ENCODE data around the gene PDP2. TPM values are rescaled to one million over a fixed set of nuclear protein-coding genes. Genes with fewer than 3 reads are reported as not detected.

Gene PDP2, protein sequence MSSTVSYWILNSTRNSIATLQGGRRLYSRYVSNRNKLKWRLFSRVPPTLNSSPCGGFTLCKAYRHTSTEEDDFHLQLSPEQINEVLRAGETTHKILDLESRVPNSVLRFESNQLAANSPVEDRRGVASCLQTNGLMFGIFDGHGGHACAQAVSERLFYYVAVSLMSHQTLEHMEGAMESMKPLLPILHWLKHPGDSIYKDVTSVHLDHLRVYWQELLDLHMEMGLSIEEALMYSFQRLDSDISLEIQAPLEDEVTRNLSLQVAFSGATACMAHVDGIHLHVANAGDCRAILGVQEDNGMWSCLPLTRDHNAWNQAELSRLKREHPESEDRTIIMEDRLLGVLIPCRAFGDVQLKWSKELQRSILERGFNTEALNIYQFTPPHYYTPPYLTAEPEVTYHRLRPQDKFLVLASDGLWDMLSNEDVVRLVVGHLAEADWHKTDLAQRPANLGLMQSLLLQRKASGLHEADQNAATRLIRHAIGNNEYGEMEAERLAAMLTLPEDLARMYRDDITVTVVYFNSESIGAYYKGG
- total RNA-seq (2013; cell fraction: nucleolus; rRNA removed): 25.6 and 31.0 TPM in 2 replicates
- total RNA-seq (2014; rRNA removed) (6.3 and 6.4 TPM in 2 replicates), total RNA-seq (2014; rRNA removed; fragmentation: Illumina TruSeq; extraction: Trizol) (6.1 and 6.4 TPM in 2 replicates), total RNA-seq (2021) (16.4 and 19.5 TPM in 2 replicates), polyA plus RNA-seq (2011; rRNA removed) (31.1 and 33.0 TPM in 2 replicates), polyA plus RNA-seq (2014; fragmentation: Illumina TruSeq; extraction: Trizol) (11.4 and 19.3 TPM in 2 replicates), polyA plus RNA-seq (2014; fragmentation: Nextera tagmentation; extraction: Ambion mirVana) (1 to 10 TPM; 3.0 to 4.5 TPM), polyA plus RNA-seq (2014; rRNA removed) (8.0 and 12.5 TPM in 2 replicates), polyA plus RNA-seq (2016; fragmentation: Nextera tagmentation; extraction: Ambion mirVana) (1 to 10 TPM; 1.9 to 4.5 TPM), polyA minus RNA-seq (2011; rRNA and poly(A)+ RNA removed) (61.7 and 73.4 TPM in 2 replicates), Bru-seq, nascent RNA (percentile 70 among the genes with signal in this experiment), BruChase-seq, experiment 1, labeled RNA remaining after a 6-hour chase (percentile 69 among the genes with signal in this experiment), BruChase-seq, experiment 2, labeled RNA remaining after a 2-hour chase (percentile 83 among the genes with signal in this experiment)
- polyA plus RNA-seq (2011; ENCODE audit: low read depth): 2.4 TPM
- 21.9 and 22.4 TPM in 2 replicates for polyA plus RNA-seq (2011; cell fraction: cytosol; rRNA removed)
- polyA plus RNA-seq (2011; cell fraction: nucleus; rRNA removed): 14.3 and 17.5 TPM in 2 replicates
- 3.7 and 6.4 TPM in 2 replicates for polyA plus RNA-seq (2012)
- 9.2 and 15.0 TPM in 2 replicates for polyA minus RNA-seq (2011; cell fraction: cytosol; rRNA and poly(A)+ RNA removed)
- polyA minus RNA-seq (2011; cell fraction: nucleus; rRNA and poly(A)+ RNA removed): 8.7 and 23.7 TPM in 2 replicates
- long read RNA-seq, experiment 1, partial matches to known transcripts: 1 of 2 reads
- long read RNA-seq, experiment 1, other reads (novel, unspliced or antisense): 0 of 2 reads
- long read RNA-seq, experiment 2, full-length matches to known transcripts: 14 of 32 reads
- long read RNA-seq, experiment 2, partial matches to known transcripts: 7 of 32 reads
- long read RNA-seq, experiment 2, other reads (novel, unspliced or antisense): 11 of 32 reads

DNA sequence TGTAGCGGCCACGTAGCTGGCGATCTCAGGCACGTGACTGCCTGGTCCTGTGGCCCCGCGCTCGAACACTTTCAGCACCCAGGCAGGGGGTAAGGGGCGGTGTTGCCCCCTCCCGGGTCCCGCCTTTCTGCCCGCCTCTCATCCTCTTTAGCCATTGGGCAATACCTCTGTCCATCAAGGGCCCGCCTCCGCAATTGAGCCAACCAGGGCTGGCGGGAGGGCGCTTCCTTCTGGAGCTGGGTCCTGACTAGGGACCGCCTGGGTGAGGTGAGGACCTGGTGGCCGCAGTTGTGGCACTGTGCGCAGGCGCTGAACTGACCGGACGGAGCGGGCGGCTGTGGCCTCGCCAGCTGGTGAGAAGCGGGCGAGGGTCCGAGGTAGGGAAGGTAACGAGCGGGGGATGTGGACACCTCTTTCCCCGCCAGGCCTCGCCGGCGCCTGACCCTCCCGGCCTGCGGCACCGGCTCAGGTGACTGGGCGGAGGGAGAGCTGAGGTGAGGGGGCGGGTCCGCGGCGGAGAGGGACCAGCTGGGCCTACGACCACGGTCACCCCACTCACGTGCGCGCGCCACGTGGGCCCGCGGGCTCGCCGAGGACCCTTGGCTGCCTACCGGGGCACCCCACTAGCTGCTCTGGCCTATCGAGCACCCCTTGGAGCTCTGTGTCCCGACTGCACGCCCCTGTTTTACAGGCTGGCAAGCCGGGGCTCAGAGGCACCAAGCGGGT lies at the start of gene PDP2:
TSS of gene PDP2 (plus strand) at position 228 of the 726 bp plus-strand sequence. CDS start 3,770 bp downstream, outside the sequence.
- ChIA-PET POLR2A (interaction anchor here (0.9 to 1.5 kb wide), 4 partner anchors 12 to 138 kb away, joined by 3 to 6 read pairs (median 4); partner anchors contain the start of gene NAE1), SMC1A (ENCODE audit: uncharacterized antibody, unreplicated experiment) (interaction anchor here (0.7 to 2.3 kb wide), 6 partner anchors 12 to 277 kb away, joined by 3 to 8 read pairs (median 4); partner anchors contain the start of gene NAE1), RAD21 (ENCODE audit: unreplicated experiment) (interaction anchor here (0.6 to 2.5 kb wide), 10 partner anchors 10 to 286 kb away, joined by 3 to 11 read pairs (median 3); partner anchors contain the start of gene NAE1), CTCF (interaction anchor here (0.6 to 4.1 kb wide), 12 partner anchors 10 to 157 kb away, joined by 3 to 25 read pairs (median 4); partner anchors contain the start of gene NAE1)
- Histone ChIP-seq H3K27ac (ENCODE audit: control insufficient read depth, insufficient read depth) (peak within 1 kb of the TSS; percentile 63), H3K9me3 (replicated peaks; ENCODE audit: control insufficient read depth, insufficient read depth, low read length) (no peaks in the 10 kb centered on the region), H4K20me1 (ENCODE audit: control insufficient read depth, insufficient read depth) (no peaks in the 10 kb centered on the region), H3K27me3 (replicated peaks in 1 of 2; ENCODE audit: control insufficient read depth in 2 of 2, insufficient read depth in 2 of 2, low read length in 1 of 2) (no peaks in the 10 kb centered on the region), H3K36me3 (ENCODE audit: control insufficient read depth in 2 of 2, insufficient read depth in 2 of 2, low read length in 1 of 2) (peaks cover 0 to 4% of the 10 kb centered on the region in 2 experiments; a peak in 3 of 4 replicates), H2AFZ (ENCODE audit: control insufficient read depth, low read depth, low read length) (peak within 1 kb of the TSS; percentile 99), H3K9ac (ENCODE audit: control insufficient read depth, insufficient read depth, low read length) (peak within 1 kb of the TSS; percentile 80), H3K4me3 (peak within 1 kb of the TSS; percentile 74), H3K79me2 (ENCODE audit: control insufficient read depth, insufficient read depth, low read length) (peaks cover 11% of the 10 kb centered on the region), H3K4me1 (ENCODE audit: control insufficient read depth, insufficient read depth, low read length) (peaks cover 16% of the 10 kb centered on the region), H3K4me2 (ENCODE audit: control insufficient read depth, insufficient read depth) (peak within 1 kb of the TSS; percentile 99)
- ATAC-seq (peak; percentile 98), FAIRE-seq (no peak), DNase-seq (ENCODE audit: low read depth, low spot score) (peak; percentile 80)
- 1% methylated on average over 50 of the region's 58 CpGs for WGBS (ENCODE audit: insufficient coverage, insufficient replicate concordance, low lambda C conversion rate, missing lambda C conversion rate)
- BruUV-seq (replicated peaks): TSS peak; percentile 58
- in situ Hi-C loops (cut with MboI) (no loop called here), intact Hi-C loops (cut with micrococcal nuclease; ENCODE audit: unreplicated experiment) (no loop called here)
- TF ChIP-seq RCOR1 (conservative IDR thresholded peaks at IDR 0.05; ENCODE audit: low read depth, low read length): no peak
- TF ChIP-seq HDGF (IDR thresholded peaks at IDR 0.05): no peak; the same call in 1 of the 2 replicates
- TF ChIP-seq, protein P1, sequence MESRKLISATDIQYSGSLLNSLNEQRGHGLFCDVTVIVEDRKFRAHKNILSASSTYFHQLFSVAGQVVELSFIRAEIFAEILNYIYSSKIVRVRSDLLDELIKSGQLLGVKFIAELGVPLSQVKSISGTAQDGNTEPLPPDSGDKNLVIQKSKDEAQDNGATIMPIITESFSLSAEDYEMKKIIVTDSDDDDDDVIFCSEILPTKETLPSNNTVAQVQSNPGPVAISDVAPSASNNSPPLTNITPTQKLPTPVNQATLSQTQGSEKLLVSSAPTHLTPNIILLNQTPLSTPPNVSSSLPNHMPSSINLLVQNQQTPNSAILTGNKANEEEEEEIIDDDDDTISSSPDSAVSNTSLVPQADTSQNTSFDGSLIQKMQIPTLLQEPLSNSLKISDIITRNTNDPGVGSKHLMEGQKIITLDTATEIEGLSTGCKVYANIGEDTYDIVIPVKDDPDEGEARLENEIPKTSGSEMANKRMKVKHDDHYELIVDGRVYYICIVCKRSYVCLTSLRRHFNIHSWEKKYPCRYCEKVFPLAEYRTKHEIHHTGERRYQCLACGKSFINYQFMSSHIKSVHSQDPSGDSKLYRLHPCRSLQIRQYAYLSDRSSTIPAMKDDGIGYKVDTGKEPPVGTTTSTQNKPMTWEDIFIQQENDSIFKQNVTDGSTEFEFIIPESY (IDR thresholded peaks at IDR 0.05): no peak
- TF ChIP-seq, protein P2, sequence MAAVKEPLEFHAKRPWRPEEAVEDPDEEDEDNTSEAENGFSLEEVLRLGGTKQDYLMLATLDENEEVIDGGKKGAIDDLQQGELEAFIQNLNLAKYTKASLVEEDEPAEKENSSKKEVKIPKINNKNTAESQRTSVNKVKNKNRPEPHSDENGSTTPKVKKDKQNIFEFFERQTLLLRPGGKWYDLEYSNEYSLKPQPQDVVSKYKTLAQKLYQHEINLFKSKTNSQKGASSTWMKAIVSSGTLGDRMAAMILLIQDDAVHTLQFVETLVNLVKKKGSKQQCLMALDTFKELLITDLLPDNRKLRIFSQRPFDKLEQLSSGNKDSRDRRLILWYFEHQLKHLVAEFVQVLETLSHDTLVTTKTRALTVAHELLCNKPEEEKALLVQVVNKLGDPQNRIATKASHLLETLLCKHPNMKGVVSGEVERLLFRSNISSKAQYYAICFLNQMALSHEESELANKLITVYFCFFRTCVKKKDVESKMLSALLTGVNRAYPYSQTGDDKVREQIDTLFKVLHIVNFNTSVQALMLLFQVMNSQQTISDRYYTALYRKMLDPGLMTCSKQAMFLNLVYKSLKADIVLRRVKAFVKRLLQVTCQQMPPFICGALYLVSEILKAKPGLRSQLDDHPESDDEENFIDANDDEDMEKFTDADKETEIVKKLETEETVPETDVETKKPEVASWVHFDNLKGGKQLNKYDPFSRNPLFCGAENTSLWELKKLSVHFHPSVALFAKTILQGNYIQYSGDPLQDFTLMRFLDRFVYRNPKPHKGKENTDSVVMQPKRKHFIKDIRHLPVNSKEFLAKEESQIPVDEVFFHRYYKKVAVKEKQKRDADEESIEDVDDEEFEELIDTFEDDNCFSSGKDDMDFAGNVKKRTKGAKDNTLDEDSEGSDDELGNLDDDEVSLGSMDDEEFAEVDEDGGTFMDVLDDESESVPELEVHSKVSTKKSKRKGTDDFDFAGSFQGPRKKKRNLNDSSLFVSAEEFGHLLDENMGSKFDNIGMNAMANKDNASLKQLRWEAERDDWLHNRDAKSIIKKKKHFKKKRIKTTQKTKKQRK (IDR thresholded peaks at IDR 0.05; ENCODE audit: low read depth, low read length): 0 out of 2 replicates have a peak, but pooled peaks have one; percentile 12
- peak; percentile 71; the same call in 1 of the 2 replicates for TF ChIP-seq TCF3 (IDR thresholded peaks at IDR 0.05; ENCODE audit: borderline replicate concordance, insufficient read depth, low read depth, low read length)
- TF ChIP-seq, protein P3, sequence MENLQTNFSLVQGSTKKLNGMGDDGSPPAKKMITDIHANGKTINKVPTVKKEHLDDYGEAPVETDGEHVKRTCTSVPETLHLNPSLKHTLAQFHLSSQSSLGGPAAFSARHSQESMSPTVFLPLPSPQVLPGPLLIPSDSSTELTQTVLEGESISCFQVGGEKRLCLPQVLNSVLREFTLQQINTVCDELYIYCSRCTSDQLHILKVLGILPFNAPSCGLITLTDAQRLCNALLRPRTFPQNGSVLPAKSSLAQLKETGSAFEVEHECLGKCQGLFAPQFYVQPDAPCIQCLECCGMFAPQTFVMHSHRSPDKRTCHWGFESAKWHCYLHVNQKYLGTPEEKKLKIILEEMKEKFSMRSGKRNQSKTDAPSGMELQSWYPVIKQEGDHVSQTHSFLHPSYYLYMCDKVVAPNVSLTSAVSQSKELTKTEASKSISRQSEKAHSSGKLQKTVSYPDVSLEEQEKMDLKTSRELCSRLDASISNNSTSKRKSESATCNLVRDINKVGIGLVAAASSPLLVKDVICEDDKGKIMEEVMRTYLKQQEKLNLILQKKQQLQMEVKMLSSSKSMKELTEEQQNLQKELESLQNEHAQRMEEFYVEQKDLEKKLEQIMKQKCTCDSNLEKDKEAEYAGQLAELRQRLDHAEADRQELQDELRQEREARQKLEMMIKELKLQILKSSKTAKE (IDR thresholded peaks at IDR 0.05; ENCODE audit: low read depth, poor library complexity, severe bottlenecking): no peak

All from GM12878 (cell line).